PC-9 (cell line): Measurements from ENCODE around the gene TPRG1L. TPM values are rescaled to one million over a fixed set of nuclear protein-coding genes. Genes with fewer than 3 reads are reported as not detected.

ENCODE experiments used
- BruUV-seq: library from RNA; stranded (reverse); fragments of 400-500 nt; replicated peaks from 2 replicates; lab custom pipeline; 2021; lab: Mats Ljungman, UMichigan
- CTCF ChIA-PET: fragments of 300-600 bp; sonication (Branson Sonifier 250); formaldehyde crosslinking; loops from one replicate; lab custom pipeline; 2022; ENCODE audit warnings: antibody characterized with exemption; lab: Charles Lee
- POLR2A ChIA-PET: fragments of 300-600 bp; sonication (Branson Sonifier 250); formaldehyde crosslinking; loops from one replicate; lab custom pipeline; 2022; ENCODE audit warnings: antibody characterized with exemption; ENCODE audit not compliant: unreplicated experiment; lab: Charles Lee
- DNase-seq, 2 experiments: peaks; one replicate each; pipeline versions ENCODE4 v3.0.0 to v3.0.0-alpha.2; 2015 to 2022; ENCODE audit warnings: mixed read lengths in 1 of 2
- H2AFZ ChIP-seq: fragments of 200-600 bp; sonication (generic); 2 replicates; pipeline ENCODE4 v1.8.1; 2017; ENCODE audit warnings: antibody characterized with exemption
- H3F3A ChIP-seq: fragments of 200-600 bp; sonication (generic); 2 replicates; pipeline ENCODE4 v1.8.1; 2017; ENCODE audit warnings: antibody characterized with exemption, mild to moderate bottlenecking, low read depth; ENCODE audit not compliant: insufficient read depth
- H3K27ac ChIP-seq: fragments of 200-600 bp; sonication (generic); 2 replicates; pipeline ENCODE4 v1.6.1; 2016; ENCODE audit warnings: mixed run types
- H3K27me3 ChIP-seq: fragments of 200-600 bp; sonication (generic); 2 replicates; pipeline ENCODE4 v1.6.1; 2016; ENCODE audit warnings: low read depth, mixed run types; ENCODE audit not compliant: insufficient read depth
- H3K36me3 ChIP-seq: fragments of 200-600 bp; sonication (generic); 2 replicates; pipeline ENCODE4 v1.6.1; 2016; ENCODE audit warnings: low read depth, mixed run types
- H3K4me1 ChIP-seq: fragments of 200-600 bp; sonication (generic); replicated peaks from 2 replicates; pipeline ENCODE4 v1.6.1; 2016; ENCODE audit warnings: mixed run types; ENCODE audit not compliant: insufficient read depth
- H3K4me2 ChIP-seq: fragments of 200-600 bp; sonication (generic); 2 replicates; pipeline ENCODE4 v1.6.1; 2017; ENCODE audit warnings: mixed run types
- H3K4me3 ChIP-seq: fragments of 200-600 bp; sonication (generic); 2 replicates; pipeline ENCODE4 v1.6.1; 2016; ENCODE audit warnings: mixed run types
- H3K79me2 ChIP-seq: fragments of 200-600 bp; sonication (generic); 2 replicates; pipeline ENCODE4 v1.6.1; 2017; ENCODE audit warnings: low read depth, mixed run types
- H3K9me2 ChIP-seq: fragments of 200-600 bp; sonication (generic); 2 replicates; pipeline ENCODE4 v1.8.1; 2017; ENCODE audit warnings: mild to moderate bottlenecking; ENCODE audit not compliant: insufficient read depth
- H3K9me3 ChIP-seq: fragments of 200-600 bp; sonication (generic); 2 replicates; pipeline ENCODE4 v1.8.1; 2016; ENCODE audit warnings: low read depth; ENCODE audit not compliant: insufficient read depth
- H4K20me1 ChIP-seq: fragments of 200-600 bp; sonication (generic); 2 replicates; pipeline ENCODE4 v1.8.1; 2017; ENCODE audit not compliant: insufficient read depth
- EZH2 ChIP-seq: fragments of 200-600 bp; sonication (generic); IDR thresholded peaks from 2 replicates; pipeline ENCODE4 v1.8.0; 2017; ENCODE audit warnings: antibody characterized with exemption, low read depth
- intact Hi-C: fragments of 100-400 bp; cut with micrococcal nuclease; formaldehyde crosslinking; loops from one replicate; pipeline ENCODE4 v1.10.0; 2022; ENCODE audit not compliant: unreplicated experiment
- total RNA-seq: library from RNA; stranded (reverse); gene quantifications from 2 replicates; pipeline ENCODE4 v1.2.3, GENCODE V29; 2021
- TF ChIP-seq, protein P1 (sequence below): fragments of 200-600 bp; sonication (generic); conservative IDR thresholded peaks from 2 replicates; pipeline ENCODE4 v1.6.1; 2017; ENCODE audit warnings: mixed run types, antibody characterized with exemption, mild to moderate bottlenecking, moderate library complexity

The TPRG1L gene
- total RNA-seq, 1 experiment from 2014 or later, result 41.4 TPM

GRCh38 chr1:3604997-3605823 is 19.6 kb upstream of the TPRG1L start:
- POLR2A ChIA-PET, result no interaction called here
- TF ChIP-seq EZH2, result no peak
- TF ChIP-seq, protein P1, sequence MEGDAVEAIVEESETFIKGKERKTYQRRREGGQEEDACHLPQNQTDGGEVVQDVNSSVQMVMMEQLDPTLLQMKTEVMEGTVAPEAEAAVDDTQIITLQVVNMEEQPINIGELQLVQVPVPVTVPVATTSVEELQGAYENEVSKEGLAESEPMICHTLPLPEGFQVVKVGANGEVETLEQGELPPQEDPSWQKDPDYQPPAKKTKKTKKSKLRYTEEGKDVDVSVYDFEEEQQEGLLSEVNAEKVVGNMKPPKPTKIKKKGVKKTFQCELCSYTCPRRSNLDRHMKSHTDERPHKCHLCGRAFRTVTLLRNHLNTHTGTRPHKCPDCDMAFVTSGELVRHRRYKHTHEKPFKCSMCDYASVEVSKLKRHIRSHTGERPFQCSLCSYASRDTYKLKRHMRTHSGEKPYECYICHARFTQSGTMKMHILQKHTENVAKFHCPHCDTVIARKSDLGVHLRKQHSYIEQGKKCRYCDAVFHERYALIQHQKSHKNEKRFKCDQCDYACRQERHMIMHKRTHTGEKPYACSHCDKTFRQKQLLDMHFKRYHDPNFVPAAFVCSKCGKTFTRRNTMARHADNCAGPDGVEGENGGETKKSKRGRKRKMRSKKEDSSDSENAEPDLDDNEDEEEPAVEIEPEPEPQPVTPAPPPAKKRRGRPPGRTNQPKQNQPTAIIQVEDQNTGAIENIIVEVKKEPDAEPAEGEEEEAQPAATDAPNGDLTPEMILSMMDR, result no peak
- H3K4me2 ChIP-seq, result peak overlapping the region; percentile 18; the same call in 1 of the 2 replicates
- CTCF ChIA-PET, result no interaction called here
- no peak overlapping the region for H3K4me3 ChIP-seq
- H3K9me2 ChIP-seq, result no peaks in the 10 kb centered on the region
- no peak overlapping the region for H2AFZ ChIP-seq
- DNase-seq, result no peak
- H3K79me2 ChIP-seq, result peaks cover 22% of the 10 kb centered on the region
- intact Hi-C loops, result no loop called here
- H4K20me1 ChIP-seq, result no peaks in the 10 kb centered on the region
- peaks cover 28% of the 10 kb centered on the region for H3K4me1 ChIP-seq
- BruUV-seq, result no TSS peak
- H3K36me3 ChIP-seq, result no peaks in the 10 kb centered on the region
- peak overlapping the region; percentile 45 for H3K27ac ChIP-seq
- H3K27me3 ChIP-seq, result no peaks in the 10 kb centered on the region
- H3K9me3 ChIP-seq, result no peaks in the 10 kb centered on the region
- H3F3A ChIP-seq, result no peaks in the 10 kb centered on the region

GRCh38 chr1:3606779-3607702 is 17.8 kb upstream of the TPRG1L start:
- CTCF ChIA-PET, result no interaction called here
- no peak for DNase-seq
- no TSS peak for BruUV-seq
- POLR2A ChIA-PET, result no interaction called here
- TF ChIP-seq, protein P1, result no peak
- no peak for TF ChIP-seq EZH2
- intact Hi-C loops, result no loop called here
- Histone ChIP-seq H3K4me2 (no peak overlapping the region), H3K9me2 (no peaks in the 10 kb centered on the region), H3K9me3 (no peaks in the 10 kb centered on the region), H4K20me1 (no peaks in the 10 kb centered on the region), H3K4me3 (no peak overlapping the region), H3K79me2 (peaks cover 25% of the 10 kb centered on the region), H3K36me3 (no peaks in the 10 kb centered on the region), H3K27ac (no peak overlapping the region), H3K4me1 (peaks cover 36% of the 10 kb centered on the region), H3F3A (peaks cover 4% of the 10 kb centered on the region; the same call in 1 of the 2 replicates), H2AFZ (no peak overlapping the region), H3K27me3 (no peaks in the 10 kb centered on the region)

- Histone ChIP-seq H3K36me3 (no peaks in the 10 kb centered on the region), H3K27me3 (no peaks in the 10 kb centered on the region), H3K4me3 (no peak overlapping the region), H3K9me2 (no peaks in the 10 kb centered on the region), H4K20me1 (no peaks in the 10 kb centered on the region), H3K27ac (no peak overlapping the region), H3K79me2 (peaks cover 25% of the 10 kb centered on the region), H3F3A (peaks cover 10% of the 10 kb centered on the region; the same call in 1 of the 2 replicates), H3K4me2 (no peak overlapping the region), H3K4me1 (peaks cover 42% of the 10 kb centered on the region), H2AFZ (no peak overlapping the region), H3K9me3 (no peaks in the 10 kb centered on the region)
- TF ChIP-seq EZH2, result no peak
- TF ChIP-seq, protein P1, result no peak
- CTCF ChIA-PET, result no interaction called here
- intact Hi-C loops, result no loop called here
- POLR2A ChIA-PET, result no interaction called here
- BruUV-seq, result no TSS peak
- no peak for DNase-seq
These were observed 17.1 kb upstream of the TPRG1L start for GRCh38 chr1:3607703-3608065.
